Ovary (tissue), 9 donors: ENCODE results near the gene MCM3AP. TPM values are rescaled to one million over a fixed set of nuclear protein-coding genes. Genes with fewer than 3 reads are reported as not detected.

Source experiments
- DNase-seq, 5 donors: peaks; one replicate each; pipeline ENCODE4 v3.0.0-alpha.2; 2019 to 2020
- H3K27ac ChIP-seq, 2 donors: fragments of 200-600 bp; one replicate each; pipeline versions ENCODE4 v1.5.1 to v1.8.0; 2019 to 2022
- H3K27me3 ChIP-seq: fragments of 200-600 bp; one replicate; pipeline ENCODE4 v1.8.0; 2022
- H3K36me3 ChIP-seq: fragments of 200-600 bp; sonication (generic); one replicate; pipeline ENCODE4 v1.5.1; 2019
- H3K4me1 ChIP-seq: one replicate; pipeline ENCODE4 v1.8.1; 2013; ENCODE audit warnings: mild to moderate bottlenecking, moderate library complexity; ENCODE audit not compliant: insufficient read depth
- H3K4me3 ChIP-seq: fragments of 200-600 bp; sonication (generic); one replicate; pipeline ENCODE4 v1.5.1; 2017
- H3K9me3 ChIP-seq, 2 donors: fragments of 200-600 bp in 1 of 2; sonication (generic) in 1 of 2; one replicate each; pipeline versions ENCODE4 v1.5.1 to v1.8.1; 2013 to 2019; ENCODE audit warnings: mild to moderate bottlenecking in 1 of 2, moderate library complexity in 1 of 2
- CTCF ChIP-seq, 3 donors: fragments of 450-650 bp in 2 of 3; fragments of 200-600 bp in 1 of 3; IDR thresholded peaks; one replicate each; pipeline versions ENCODE4 v1.5.1 to v1.8.0; 2016 to 2022; ENCODE audit warnings: antibody characterized with exemption in 3 of 3, mild to moderate bottlenecking in 1 of 3
- EP300 ChIP-seq: sonication (generic); formaldehyde crosslinking; IDR thresholded peaks from one replicate; pipeline ENCODE4 v1.6.1; 2017; ENCODE audit warnings: antibody characterized with exemption
- POLR2A ChIP-seq: fragments of 450-650 bp; IDR thresholded peaks from one replicate; pipeline ENCODE4 v1.6.1; 2017; ENCODE audit warnings: antibody characterized with exemption, mild to moderate bottlenecking, moderate library complexity
- WGBS, 3 donors: extraction: QIAGEN DNeasy Blood & Tissue Kit in 1 of 3; methylation state at CpG; one replicate each; pipeline versions ENCODE4 v1.1.5 to v1.1.7; 2013 to 2017; 5-methylcytosine and 5-hydroxymethylcytosine counted together
- intact Hi-C, 4 donors: fragments of 100-400 bp; cut with DNase I; formaldehyde crosslinking; loops; one replicate each; pipeline versions ENCODE4 v1.11.0 to v1.15.1; 2022 to 2023
- polyA plus RNA-seq, 2 donors: library from polyadenylated mRNA; stranded (reverse); fragments of 200-250 nt in 1 of 2; fragments of 350-450 nt in 1 of 2; fragmentation: Illumina TruSeq in 1 of 2; extraction: RNeasy Lipid Tissue Mini Kit (QIAGEN cat#74804) in 1 of 2; gene quantifications; one replicate each; pipeline ENCODE4 v1.2.3, GENCODE V29; 2013 to 2014
- total RNA-seq, 7 donors: library from RNA; depleted of rRNA in 2 of 7; stranded (reverse); fragments of >200 nt in 2 of 7; fragmentation: NEBNext Ultra II Directional in 3 of 7; extraction: Animal tissue kit (Norgen Biotek cat#: 25700) in 3 of 7; gene quantifications; one replicate each; pipeline versions ENCODE4 v1.1.0 to v1.2.4, GENCODE V29; 2016 to 2023
- donor health status: DM: no; HTN: no; CAD: no; lungs with moderate emphysema.
- donor health status: DM: no; HTN: no; CAD: no.
- donor health status: Bipolar disorder and iron deficiency.
- donor health status: DM: yes; HTN: yes; CAD: no.
- donor health status: DM: no; HTN: no; CAD: no.
- donor health status: DM: yes; HTN: yes; CAD: no.

The MCM3AP gene
- total and polyA plus RNA-seq, 9 donors, result 35.9 to 89.3 (median 70.3) TPM

- Histone ChIP-seq H3K9me3 (no peaks in the 10 kb centered on the region), H3K27ac (no peak overlapping the region), H3K36me3 (no peaks in the 10 kb centered on the region), H3K4me3 (no peak overlapping the region), H3K27me3 (no peaks in the 10 kb centered on the region), H3K4me1 (no peaks in the 10 kb centered on the region)
- TF ChIP-seq POLR2A (no peak), CTCF (IDR thresholded peaks at IDR 0.05) (no peak), EP300 (no peak)
- 93 to 96% (median 93%) methylated on average over 10 of the region's 10 CpGs for WGBS, 3 donors
- peak in 3 of 5 donors; percentile 9 to 24 (median 12) for DNase-seq
- intact Hi-C loops, result no loop called here
Measured at GRCh38 chr21:46193829-46194373, 91.5 kb downstream of the MCM3AP start.

- Histone ChIP-seq H3K27me3 (no peaks in the 10 kb centered on the region), H3K4me3 (no peak overlapping the region), H3K27ac (no peak overlapping the region), H3K9me3 (no peaks in the 10 kb centered on the region), H3K4me1 (peaks cover 2% of the 10 kb centered on the region), H3K36me3 (no peaks in the 10 kb centered on the region)
- 93 to 96% (median 95%) methylated on average over 19 to 20 of the region's 20 CpGs for WGBS, 3 donors
- peak in 4 of 5 donors; percentile 12 to 31 (median 18) for DNase-seq
- intact Hi-C loops, result no loop called here
- no peak for TF ChIP-seq POLR2A
- TF ChIP-seq EP300, result no peak
- TF ChIP-seq CTCF (IDR thresholded peaks at IDR 0.05), result no peak
Measured at GRCh38 chr21:46191686-46192575, 93.5 kb downstream of the MCM3AP start.

- no peak overlapping the region for H3K27ac ChIP-seq
Measured at GRCh38 chr21:46191257-46191685, 94.1 kb downstream of the MCM3AP start.

More at GRCh38 chr21:46191257-46191685, 94.1 kb downstream of the MCM3AP start:
- H3K36me3 ChIP-seq, result no peaks in the 10 kb centered on the region
- H3K27me3 ChIP-seq, result no peaks in the 10 kb centered on the region
- TF ChIP-seq POLR2A (no peak), CTCF (IDR thresholded peaks at IDR 0.05) (no peak), EP300 (no peak)
- DNase-seq, result peak in 4 of 5 donors; percentile 20 to 51 (median 39)
- H3K9me3 ChIP-seq, result no peaks in the 10 kb centered on the region
- H3K4me1 ChIP-seq, result peaks cover 2% of the 10 kb centered on the region
- intact Hi-C loops, result no loop called here
- WGBS, 3 donors, result 61 to 73% (median 68%) methylated on average over 4 of the region's 4 CpGs
- no peak overlapping the region for H3K4me3 ChIP-seq
